Fibroblast of lung (primary cell): ENCODE data around the gene TWF2. TPM values are rescaled to one million over a fixed set of nuclear protein-coding genes. Genes with fewer than 3 reads are reported as not detected.

Experiments used
- DNase-seq, 2 donors: peaks; one replicate each; pipeline versions ENCODE4 v3.0.0 to v3.0.0-alpha.2; 2010; ENCODE audit warnings: low read depth in 2 of 2
- H2AFZ ChIP-seq: 2 replicates; pipeline ENCODE4 v1.5.1; 2012; ENCODE audit warnings: low read length, control low read depth, inconsistent platforms
- H3K27ac ChIP-seq: 2 replicates; pipeline ENCODE4 v1.5.1; 2011; ENCODE audit warnings: low read length, control low read depth; ENCODE audit not compliant: insufficient read depth
- H3K27me3 ChIP-seq: 2 replicates; pipeline ENCODE4 v1.5.1; 2011; ENCODE audit warnings: mild to moderate bottlenecking, low read length; ENCODE audit not compliant: control insufficient read depth, insufficient read depth
- H3K36me3 ChIP-seq: 2 replicates; pipeline ENCODE4 v1.5.1; 2011; ENCODE audit warnings: low read length; ENCODE audit not compliant: control insufficient read depth, insufficient read depth
- H3K4me1 ChIP-seq: 2 replicates; pipeline ENCODE4 v1.5.1; 2011; ENCODE audit warnings: low read length; ENCODE audit not compliant: control insufficient read depth, insufficient read depth; ENCODE audit errors: extremely low read depth
- H3K4me2 ChIP-seq: 2 replicates; pipeline ENCODE4 v1.5.1; 2011; ENCODE audit warnings: low read length, control low read depth; ENCODE audit not compliant: insufficient read depth; ENCODE audit errors: extremely low read depth
- H3K4me3 ChIP-seq, 4 experiments: fragments of 200-600 bp in 1 of 4; sonication (generic) in 1 of 4; replicated peaks in 1 of 4; 2 replicates each; pipeline ENCODE4 v1.5.1; 2011 to 2016; ENCODE audit warnings: low read length in 4 of 4, low read depth in 3 of 4, mild to moderate bottlenecking in 3 of 4, control low read depth in 2 of 4, inconsistent platforms in 1 of 4, mixed read lengths in 1 of 4; ENCODE audit not compliant: insufficient read depth in 1 of 4; ENCODE audit errors: control extremely low read depth in 1 of 4
- H3K79me2 ChIP-seq: 2 replicates; pipeline ENCODE4 v1.5.1; 2012; ENCODE audit warnings: mild to moderate bottlenecking, low read length, inconsistent platforms; ENCODE audit not compliant: control insufficient read depth, insufficient read depth
- H3K9ac ChIP-seq: 2 replicates; pipeline ENCODE4 v1.5.1; 2011; ENCODE audit warnings: mild to moderate bottlenecking, low read length, control low read depth; ENCODE audit not compliant: insufficient read depth
- H3K9me3 ChIP-seq: 2 replicates; pipeline ENCODE4 v1.5.1; 2012; ENCODE audit warnings: low read depth, low read length; ENCODE audit not compliant: control insufficient read depth, insufficient read depth
- H4K20me1 ChIP-seq: 2 replicates; pipeline ENCODE4 v1.5.1; 2011; ENCODE audit warnings: low read length; ENCODE audit not compliant: control insufficient read depth, insufficient read depth; ENCODE audit errors: extremely low read depth
- CTCF ChIP-seq, 2 donors: IDR thresholded peaks in 1 of 2; conservative IDR thresholded peaks in 1 of 2; 1 replicate in 1 of 2; 2 replicates in 1 of 2; pipeline ENCODE4 v1.5.1; 2011 to 2012; ENCODE audit warnings: low read length in 2 of 2, control low read depth in 1 of 2, inconsistent platforms in 1 of 2, low read depth in 1 of 2, mild to moderate bottlenecking in 1 of 2
- EZH2 ChIP-seq: IDR thresholded peaks from 2 replicates; pipeline ENCODE4 v1.5.1; 2012; ENCODE audit warnings: low read length, control low read depth, mild to moderate bottlenecking; ENCODE audit errors: missing control alignments
- polyA plus RNA-seq, 2 donors: library from polyadenylated mRNA; depleted of rRNA in 1 of 2; stranded (reverse) in 1 of 2; unstranded in 1 of 2; fragments of >200 nt; gene quantifications; 2 replicates each; pipeline ENCODE4 v1.2.1, GENCODE V29; 2011 to 2012; ENCODE audit warnings: missing spikeins in 1 of 2
- total RNA-seq: library from RNA; depleted of rRNA; stranded (reverse); fragments of >200 nt; gene quantifications from 2 replicates; pipeline ENCODE4 v1.2.1, GENCODE V29; 2014

Gene TWF2
- total and polyA plus RNA-seq, 2 donors (not counting 1 experiment from before 2014, with no cell fraction given): 67.2 to 69.9 TPM

- no peaks in the 10 kb centered on the region for H3K79me2 ChIP-seq
- H3K9me3 ChIP-seq: no peaks in the 10 kb centered on the region
- H3K27ac ChIP-seq: no peak overlapping the region
- H3K9ac ChIP-seq: no peak overlapping the region
- H4K20me1 ChIP-seq: no peaks in the 10 kb centered on the region
- no peaks in the 10 kb centered on the region for H3K27me3 ChIP-seq
- H2AFZ ChIP-seq: no peak overlapping the region
- DNase-seq: no peak
- no peak overlapping the region for H3K4me2 ChIP-seq
- no peak overlapping the region for H3K4me3 ChIP-seq
- peaks cover 7% of the 10 kb centered on the region for H3K4me1 ChIP-seq
- H3K36me3 ChIP-seq: no peaks in the 10 kb centered on the region
- TF ChIP-seq CTCF (conservative IDR thresholded peaks at IDR 0.05 in 1 of 2, IDR thresholded peaks at IDR 0.05 in 1 of 2; ENCODE audit: low read depth in 1 of 2, low read length in 2 of 2): no peak
- TF ChIP-seq EZH2: no peak
Observed at GRCh38 chr3:52185837-52186236, 53.1 kb downstream of the TWF2 start.

- no peak overlapping the region for H3K9ac ChIP-seq
- no peak overlapping the region for H3K4me2 ChIP-seq
- no peaks in the 10 kb centered on the region for H3K9me3 ChIP-seq
- no peaks in the 10 kb centered on the region for H3K36me3 ChIP-seq
- TF ChIP-seq EZH2: no peak
- TF ChIP-seq CTCF (conservative IDR thresholded peaks at IDR 0.05 in 1 of 2, IDR thresholded peaks at IDR 0.05 in 1 of 2; ENCODE audit: low read depth in 1 of 2, low read length in 2 of 2): no peak
- H3K27me3 ChIP-seq: no peaks in the 10 kb centered on the region
- H3K4me3 ChIP-seq: no peak overlapping the region
- no peak overlapping the region for H3K27ac ChIP-seq
- no peaks in the 10 kb centered on the region for H3K79me2 ChIP-seq
- H3K4me1 ChIP-seq: peaks cover 2% of the 10 kb centered on the region
- DNase-seq: no peak
- H2AFZ ChIP-seq: no peak overlapping the region
- no peaks in the 10 kb centered on the region for H4K20me1 ChIP-seq
Observed at GRCh38 chr3:52185311-52185710, 53.6 kb downstream of the TWF2 start.

- Histone ChIP-seq H3K9me3 (no peaks in the 10 kb centered on the region), H3K9ac (no peak overlapping the region), H4K20me1 (no peaks in the 10 kb centered on the region), H2AFZ (no peak overlapping the region), H3K79me2 (no peaks in the 10 kb centered on the region), H3K27me3 (no peaks in the 10 kb centered on the region), H3K36me3 (no peaks in the 10 kb centered on the region), H3K4me2 (no peak overlapping the region), H3K4me1 (no peaks in the 10 kb centered on the region), H3K27ac (no peak overlapping the region), H3K4me3 (no peak overlapping the region)
- TF ChIP-seq CTCF (conservative IDR thresholded peaks at IDR 0.05 in 1 of 2, IDR thresholded peaks at IDR 0.05 in 1 of 2; ENCODE audit: low read depth in 1 of 2, low read length in 2 of 2) (no peak), EZH2 (no peak)
- no peak for DNase-seq
Observed at GRCh38 chr3:52184690-52185089, 54.3 kb downstream of the TWF2 start.
